ENCODE results near the gene SYT7. TPM values are rescaled to one million over a fixed set of nuclear protein-coding genes. Genes with fewer than 3 reads are reported as not detected.

The SYT7 gene, protein sequence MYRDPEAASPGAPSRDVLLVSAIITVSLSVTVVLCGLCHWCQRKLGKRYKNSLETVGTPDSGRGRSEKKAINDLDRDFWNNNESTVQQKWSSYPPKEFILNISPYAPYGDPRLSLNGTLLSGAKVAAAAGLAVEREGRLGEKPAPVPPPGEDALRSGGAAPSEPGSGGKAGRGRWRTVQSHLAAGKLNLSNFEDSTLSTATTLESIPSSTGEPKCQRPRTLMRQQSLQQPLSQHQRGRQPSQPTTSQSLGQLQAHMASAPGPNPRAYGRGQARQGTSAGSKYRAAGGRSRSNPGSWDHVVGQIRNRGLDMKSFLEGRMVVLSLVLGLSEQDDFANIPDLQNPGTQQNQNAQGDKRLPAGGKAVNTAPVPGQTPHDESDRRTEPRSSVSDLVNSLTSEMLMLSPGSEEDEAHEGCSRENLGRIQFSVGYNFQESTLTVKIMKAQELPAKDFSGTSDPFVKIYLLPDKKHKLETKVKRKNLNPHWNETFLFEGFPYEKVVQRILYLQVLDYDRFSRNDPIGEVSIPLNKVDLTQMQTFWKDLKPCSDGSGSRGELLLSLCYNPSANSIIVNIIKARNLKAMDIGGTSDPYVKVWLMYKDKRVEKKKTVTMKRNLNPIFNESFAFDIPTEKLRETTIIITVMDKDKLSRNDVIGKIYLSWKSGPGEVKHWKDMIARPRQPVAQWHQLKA
- 7.4 and 40.1 TPM in 2 replicates for total RNA-seq

DNA sequence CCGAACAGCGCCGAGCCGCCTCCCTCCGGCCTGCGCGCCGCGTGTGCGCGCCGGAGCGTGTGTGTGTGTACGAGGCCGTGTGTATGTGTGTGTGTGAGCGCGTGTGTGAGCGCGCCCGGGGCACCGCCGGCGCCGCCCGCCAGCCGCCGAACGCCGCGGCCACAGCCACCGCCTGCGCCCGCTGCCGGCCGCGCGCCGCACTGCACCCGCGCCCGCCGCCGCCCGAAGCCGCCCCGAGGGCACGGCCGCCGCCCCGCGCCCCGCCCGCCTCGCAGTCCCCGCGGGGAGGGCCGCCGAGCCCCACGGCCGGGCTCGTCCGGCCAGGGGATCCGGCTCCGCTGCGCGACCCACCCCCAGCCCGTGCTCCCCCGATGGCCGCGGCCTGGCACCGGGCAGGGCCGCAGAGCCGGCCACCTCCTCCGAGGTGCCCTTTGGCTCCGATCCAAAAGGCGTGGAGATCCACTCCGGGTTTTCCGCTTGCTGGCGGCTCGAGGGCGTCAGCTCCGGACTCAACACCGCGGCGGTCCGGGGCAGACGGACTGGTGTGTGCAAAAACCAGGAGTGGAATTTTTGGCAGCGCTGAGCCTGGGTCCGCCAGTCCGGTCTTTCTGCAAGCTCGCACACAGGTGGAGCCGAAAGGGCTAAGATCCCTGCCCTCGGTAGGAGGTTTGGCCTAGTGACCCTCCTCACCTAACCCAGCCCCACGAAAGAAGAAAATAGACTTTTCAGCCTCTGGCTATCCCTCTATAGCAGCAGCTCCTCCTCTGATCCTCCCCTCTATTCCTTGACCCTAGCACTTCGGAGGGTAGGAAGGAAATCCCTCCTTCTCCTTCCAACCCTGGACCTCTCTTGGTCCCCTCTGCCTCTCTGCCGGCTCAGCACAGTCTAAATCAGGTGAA, at the start of gene SYT7:
TSS of gene SYT7 (minus strand) at position 47 of the 899 bp plus-strand sequence. CDS start 256 bp downstream, outside the sequence.

DNA sequence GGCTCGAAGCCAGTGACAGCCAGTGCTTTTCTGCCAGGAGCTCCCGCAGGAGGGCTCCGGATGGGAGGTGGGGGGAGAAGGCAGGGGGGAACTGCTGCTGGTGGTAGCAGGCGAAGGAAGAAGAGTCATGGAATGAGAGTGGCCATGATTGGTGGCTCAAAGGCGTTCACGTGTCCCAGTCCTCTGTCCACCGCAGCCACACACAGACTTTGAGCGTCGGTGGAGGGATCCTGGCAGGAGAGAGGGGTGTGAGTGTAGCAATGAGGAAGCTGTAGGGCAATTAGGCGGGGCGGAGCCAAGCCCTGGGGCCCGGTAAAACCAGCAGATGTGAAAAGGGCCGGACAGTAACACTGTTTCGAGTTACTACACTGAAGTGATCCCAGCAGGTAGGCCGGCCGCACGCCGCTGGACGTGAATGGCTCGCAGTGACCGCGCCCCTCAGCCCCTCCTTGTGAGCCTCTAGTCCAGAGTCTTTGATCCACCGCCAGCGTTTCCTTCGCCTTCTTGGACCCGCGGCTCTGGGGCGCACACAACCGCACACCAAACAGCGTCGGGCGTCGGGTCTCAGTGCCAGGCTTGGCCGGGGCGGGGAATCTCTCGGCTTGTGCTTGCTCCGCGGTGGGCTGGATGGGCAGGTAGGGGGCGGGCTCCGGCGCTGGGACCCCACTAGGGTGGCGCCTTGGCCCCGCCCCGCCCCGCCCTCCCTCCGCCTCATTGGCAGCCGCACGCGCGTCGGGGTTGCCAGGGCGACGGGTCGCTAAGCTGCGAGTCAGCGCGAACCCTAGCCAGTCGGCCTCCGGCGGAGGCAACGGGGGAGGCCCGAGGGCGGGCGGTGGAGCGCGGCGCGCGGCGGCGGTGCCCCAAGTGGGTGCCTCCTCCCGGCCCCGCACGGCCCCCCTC, 72.7 kb downstream of the SYT7 start, which contains the start of gene LRRC10B:
TSS of gene LRRC10B (plus strand) at position 788 of the 900 bp plus-strand sequence. CDS start 250 bp downstream, outside the sequence.

Other genes with a start within 250 kb of the SYT7 start
- 283 and 295 TPM in 2 replicates for gene DDB1, start 248.0 kb downstream of the SYT7 start, total RNA-seq
- gene TKFC, start 247.8 kb downstream of the SYT7 start, total RNA-seq = 29.8 and 34.7 TPM in 2 replicates
- 51.8 and 71.0 TPM in 2 replicates for gene CYB561A3, start 219.2 kb downstream of the SYT7 start, total RNA-seq
- gene TMEM138, start 218.7 kb downstream of the SYT7 start, total RNA-seq = 23.6 and 24.1 TPM in 2 replicates
- gene TMEM216, start 188.5 kb downstream of the SYT7 start, total RNA-seq = 7.3 and 9.3 TPM in 2 replicates
- gene CPSF7, start 151.1 kb downstream of the SYT7 start, total RNA-seq = 22.3 and 25.6 TPM in 2 replicates
- gene SDHAF2, start 151.0 kb downstream of the SYT7 start, total RNA-seq = 28.7 and 40.9 TPM in 2 replicates
- 0.20 TPM in 1 of 2 replicates, not detected in the other for gene LRRC10B, start 72.3 kb downstream of the SYT7 start, total RNA-seq
- 3.8 and 4.4 TPM in 2 replicates for gene DAGLA, start 99.3 kb upstream of the SYT7 start, total RNA-seq
- 0.92 and 1.0 TPM in 2 replicates for gene MYRF, start 171.6 kb upstream of the SYT7 start, total RNA-seq
- gene TMEM258, start 211.5 kb upstream of the SYT7 start, total RNA-seq = 67.2 and 82.0 TPM in 2 replicates
- 9.7 and 10.0 TPM in 2 replicates for gene FEN1, start 211.8 kb upstream of the SYT7 start, total RNA-seq
- gene FADS1, start 235.9 kb upstream of the SYT7 start, total RNA-seq = 78.1 and 128 TPM in 2 replicates
- 215 and 339 TPM in 2 replicates for gene FADS2, start 247.2 kb upstream of the SYT7 start, total RNA-seq

Measured in smooth muscle cell of the pulmonary artery (primary cell).